NCI-H526 (cell line): ENCODE results near the gene MYO6.
A peak's percentile ranks its signal among the peaks of the same experiment; 100 is the strongest.

Source experiments
- DNase-seq, 2 experiments: peaks; one replicate each; lab custom pipeline; 2025; lab: John Stamatoyannopoulos, UW

MYO6 gene

DNA sequence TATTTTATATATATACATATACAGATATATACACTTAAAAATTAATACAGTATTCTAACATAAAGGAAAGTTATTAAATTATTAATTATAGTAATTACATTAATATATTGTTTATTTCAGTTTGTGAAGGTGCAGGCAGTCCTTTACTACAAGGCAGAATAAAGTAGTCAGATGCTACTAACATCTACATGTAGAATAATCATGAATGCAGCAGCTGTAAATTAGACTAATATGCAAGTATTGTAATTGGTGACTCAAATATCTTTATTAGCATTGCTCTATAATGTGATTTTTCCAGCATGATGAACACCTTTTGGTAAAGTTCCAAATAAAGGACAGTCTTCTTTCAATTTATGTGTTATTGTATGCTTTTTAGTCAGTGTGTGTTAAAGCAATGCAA lies 17.3 kb downstream of the MYO6 start:
- no peak for DNase-seq

DNA sequence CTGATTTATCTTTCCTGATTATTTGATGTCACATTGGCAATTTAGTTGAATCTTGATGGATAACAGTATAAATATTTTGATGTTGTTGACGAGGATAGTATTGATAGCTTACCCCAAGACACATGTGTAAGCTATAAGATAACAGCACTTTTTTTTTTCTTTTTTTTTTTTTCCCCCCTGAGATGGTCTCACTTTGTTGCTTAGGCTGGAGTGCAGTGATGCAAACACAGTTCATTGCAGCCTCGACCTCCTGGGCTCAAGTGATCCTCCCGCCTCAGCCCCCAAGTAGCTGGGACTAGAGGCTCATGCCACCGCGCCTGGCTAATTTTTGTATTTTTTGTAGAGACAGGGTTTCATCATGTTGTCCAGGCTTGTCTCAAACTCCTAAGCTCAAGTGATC lies 21.8 kb downstream of the MYO6 start:
- DNase-seq = no peak

DNA sequence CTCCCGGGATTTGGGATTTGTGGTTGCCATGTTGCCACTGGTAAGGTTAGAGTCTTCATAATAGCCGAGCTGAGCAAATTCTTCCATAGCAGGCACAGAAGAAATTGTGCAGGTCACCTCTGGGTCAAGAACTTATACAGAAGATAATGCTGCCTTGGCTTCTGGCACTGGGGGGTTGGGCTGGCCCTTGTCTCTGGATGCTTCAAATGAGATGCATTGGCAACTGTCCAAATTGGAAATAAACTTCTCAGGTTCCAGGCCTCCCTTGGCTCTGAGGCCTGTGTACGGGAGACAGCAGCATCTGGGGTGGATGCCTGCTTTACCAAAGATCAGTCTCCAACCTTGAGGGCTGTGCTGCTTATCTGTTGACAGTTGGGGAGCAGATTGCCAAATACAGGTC lies 26.2 kb downstream of the MYO6 start:
- peak in 1 of 2 experiments; percentile 11 for DNase-seq

DNA sequence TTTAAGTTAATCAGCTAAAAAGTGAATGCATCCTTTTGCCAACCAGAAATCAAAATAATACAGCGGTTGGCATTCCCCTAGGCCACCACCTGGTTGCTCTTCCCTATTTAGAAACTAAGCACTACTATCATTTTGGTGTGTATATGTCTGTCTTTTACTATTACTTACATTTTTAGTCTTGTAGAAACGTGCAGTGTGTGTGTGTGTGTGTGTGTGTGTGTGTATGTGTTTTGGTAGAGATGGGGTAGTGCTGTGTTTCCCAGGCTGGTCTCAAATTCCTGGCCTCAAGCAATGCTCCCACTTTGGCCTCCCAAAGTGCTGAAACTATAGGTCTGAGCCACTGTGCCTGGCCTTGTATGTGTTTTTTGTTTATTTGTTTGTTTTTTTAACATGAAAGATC lies 27.4 kb downstream of the MYO6 start:
- no peak for DNase-seq

DNA sequence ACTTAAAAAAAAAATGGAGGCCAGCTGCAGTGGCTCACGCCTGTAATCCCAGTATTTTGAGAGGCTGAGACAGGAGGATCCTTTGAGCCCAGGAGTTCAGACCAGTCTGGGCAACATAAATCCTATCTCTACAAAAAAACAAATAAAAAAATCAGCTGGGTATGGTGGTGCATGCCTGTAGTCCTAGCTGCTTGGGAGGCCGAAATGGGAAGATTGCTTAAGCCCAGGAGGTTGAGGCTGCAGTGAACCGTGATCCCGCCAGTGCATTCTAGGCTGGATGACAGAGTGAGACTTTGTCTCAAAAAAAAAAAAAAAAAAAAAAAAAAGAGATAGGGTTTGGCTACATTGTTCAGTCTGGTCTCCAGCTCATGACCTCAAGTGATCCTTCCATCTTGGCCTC lies 29.7 kb downstream of the MYO6 start:
- DNase-seq = no peak

DNA sequence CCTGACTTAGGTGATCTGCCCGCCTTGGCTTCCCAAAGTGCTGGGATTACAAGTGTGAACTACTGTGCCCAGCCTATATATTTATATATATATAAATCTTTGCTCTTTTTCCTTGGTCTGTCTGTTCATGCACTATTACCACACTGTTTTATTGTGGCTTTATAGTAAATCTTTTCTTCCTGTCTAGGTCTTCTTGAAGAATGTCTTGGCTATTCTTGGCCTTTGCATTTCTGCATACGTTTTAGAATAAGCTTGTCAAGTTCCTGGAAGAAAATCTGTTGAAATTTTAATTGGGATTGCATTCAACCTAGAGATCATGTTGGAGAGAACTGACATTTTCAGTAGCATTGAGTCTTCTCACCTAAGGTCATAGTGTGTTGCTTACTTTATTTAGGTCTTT lies 37.1 kb downstream of the MYO6 start:
- DNase-seq = no peak

DNA sequence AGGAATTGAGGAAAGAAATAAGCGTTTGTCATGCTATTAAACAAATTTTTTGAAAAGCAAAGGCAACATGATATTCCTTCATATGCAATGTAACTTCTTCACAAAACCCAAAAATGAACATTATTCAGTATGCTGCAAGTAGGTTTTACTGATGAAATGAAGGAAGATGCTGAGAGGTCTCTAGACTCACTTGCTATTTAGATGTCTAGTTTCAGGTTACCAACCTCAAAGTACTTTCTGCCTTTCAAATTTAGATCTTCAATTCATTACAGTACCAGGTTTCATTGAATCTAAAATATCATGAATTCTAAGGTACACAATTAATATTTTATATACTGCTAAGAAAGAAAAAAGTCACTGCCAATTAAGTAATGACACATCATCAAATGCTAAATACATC lies 39.9 kb downstream of the MYO6 start:
- no peak for DNase-seq

DNA sequence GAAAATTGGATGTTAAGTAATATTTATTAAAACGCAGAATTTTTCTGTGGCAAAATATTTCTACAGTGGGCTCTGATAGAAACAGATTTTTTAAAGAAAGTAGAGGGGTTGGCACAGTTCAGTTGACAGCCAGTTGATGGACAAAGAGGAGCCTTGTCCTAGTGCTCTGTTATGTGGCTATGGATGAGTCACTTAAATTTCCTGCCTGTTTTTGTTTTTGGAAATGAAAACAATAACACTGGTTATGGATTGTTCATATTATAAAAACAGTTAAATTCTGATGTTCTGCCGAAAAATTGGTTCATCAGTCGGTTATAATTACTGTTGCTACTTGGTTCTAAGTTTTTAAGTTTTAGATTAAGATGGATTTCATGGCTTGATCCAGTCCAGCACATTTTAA lies 42.8 kb downstream of the MYO6 start:
- DNase-seq = no peak

DNA sequence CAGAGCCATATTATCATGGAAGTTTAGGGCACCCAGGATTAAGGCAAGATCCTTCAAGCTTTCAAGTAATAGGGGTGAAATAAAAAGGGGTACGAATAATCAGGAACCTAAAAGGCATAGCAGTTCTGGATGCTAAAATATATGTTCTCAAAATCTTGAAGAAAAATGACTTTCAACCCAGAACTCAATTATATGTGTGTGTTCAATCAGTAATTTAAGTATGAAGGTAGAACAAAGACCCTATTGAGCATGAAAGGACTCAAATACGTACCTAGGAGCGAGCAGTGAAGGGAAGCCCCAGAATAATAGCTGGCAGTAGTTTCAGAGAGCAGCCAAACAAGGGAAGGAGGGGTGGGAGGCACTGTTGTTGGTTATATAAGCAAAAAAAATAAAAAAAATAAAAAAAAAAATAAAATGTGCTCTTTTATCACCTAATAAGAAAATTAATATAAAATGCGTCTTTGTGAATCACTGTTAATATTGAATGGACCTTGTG lies 45.4 kb downstream of the MYO6 start:
- no peak for DNase-seq

DNA sequence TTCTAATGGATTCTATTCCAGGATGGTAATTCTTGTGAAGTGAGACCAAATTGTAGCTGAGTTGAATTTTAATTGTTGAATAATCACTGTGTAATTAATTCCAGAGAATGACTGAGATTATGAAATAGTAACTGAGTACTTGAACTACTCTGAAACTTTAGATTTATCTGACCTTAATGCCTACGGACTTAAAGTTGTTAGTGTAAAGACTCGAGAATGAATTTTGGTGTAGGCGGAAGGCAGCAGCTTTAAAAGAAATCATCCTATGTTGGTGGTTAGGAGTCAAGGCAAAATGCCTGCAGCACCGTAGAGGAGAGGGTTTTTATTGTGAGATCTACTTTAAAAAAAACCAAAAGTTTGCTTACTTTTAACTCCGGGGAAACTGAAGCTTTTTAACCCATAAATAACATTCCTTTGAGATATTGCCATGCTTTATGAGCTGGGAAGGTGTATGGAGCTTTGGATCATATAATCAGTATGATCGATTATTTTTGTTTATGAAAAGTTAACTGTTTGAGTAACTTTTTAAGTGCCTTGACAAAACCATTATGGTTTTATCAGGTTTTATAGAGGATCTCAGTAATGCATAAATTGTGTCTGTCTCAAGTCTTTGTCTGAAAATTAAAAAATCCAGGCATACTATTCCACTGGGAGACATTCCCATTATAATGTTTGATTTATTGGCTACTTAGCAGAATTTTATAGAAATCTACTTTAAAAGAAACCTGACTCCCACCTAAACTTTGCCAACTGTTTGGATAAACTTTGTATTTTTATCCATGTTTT lies 46.1 kb downstream of the MYO6 start:
- DNase-seq = no peak

DNA sequence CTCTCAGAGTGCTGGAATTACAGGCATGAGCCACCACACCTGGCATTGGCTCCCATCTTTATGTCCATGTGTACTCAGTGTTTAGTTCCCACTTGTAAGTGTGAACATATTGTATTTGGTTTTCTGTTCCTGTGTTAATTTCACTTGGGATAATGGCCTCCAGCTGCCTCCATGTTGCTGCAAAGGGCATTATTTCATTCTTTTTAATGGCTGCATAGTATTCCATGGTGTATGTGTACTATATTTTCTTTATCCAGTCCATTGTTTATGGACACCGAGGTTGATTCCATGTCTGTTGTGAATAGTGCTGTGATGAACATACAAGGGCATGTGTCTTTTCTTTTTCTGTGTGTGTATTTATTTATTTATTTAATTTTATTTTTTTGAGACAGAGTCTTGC lies 47.7 kb downstream of the MYO6 start:
- no peak for DNase-seq

DNA sequence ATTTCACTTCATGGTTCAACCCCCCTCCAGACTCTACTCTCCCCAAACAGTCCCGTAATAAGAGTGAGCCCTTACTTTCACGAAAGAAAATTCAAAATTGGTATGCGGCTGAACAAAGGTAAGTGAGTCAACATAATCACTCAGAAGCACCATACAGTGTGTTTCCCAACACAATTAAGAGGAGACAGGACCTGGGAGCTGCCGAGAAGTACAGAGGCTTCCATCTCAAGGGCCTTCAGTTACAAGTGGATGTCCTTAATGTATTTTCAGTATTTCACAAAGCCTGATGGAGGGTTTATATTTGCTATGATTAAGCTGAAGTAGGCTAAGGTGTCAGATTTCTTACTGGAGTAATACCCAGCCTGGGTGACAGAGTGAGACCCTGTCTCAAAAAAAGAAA lies 51.1 kb downstream of the MYO6 start:
- DNase-seq = no peak

DNA sequence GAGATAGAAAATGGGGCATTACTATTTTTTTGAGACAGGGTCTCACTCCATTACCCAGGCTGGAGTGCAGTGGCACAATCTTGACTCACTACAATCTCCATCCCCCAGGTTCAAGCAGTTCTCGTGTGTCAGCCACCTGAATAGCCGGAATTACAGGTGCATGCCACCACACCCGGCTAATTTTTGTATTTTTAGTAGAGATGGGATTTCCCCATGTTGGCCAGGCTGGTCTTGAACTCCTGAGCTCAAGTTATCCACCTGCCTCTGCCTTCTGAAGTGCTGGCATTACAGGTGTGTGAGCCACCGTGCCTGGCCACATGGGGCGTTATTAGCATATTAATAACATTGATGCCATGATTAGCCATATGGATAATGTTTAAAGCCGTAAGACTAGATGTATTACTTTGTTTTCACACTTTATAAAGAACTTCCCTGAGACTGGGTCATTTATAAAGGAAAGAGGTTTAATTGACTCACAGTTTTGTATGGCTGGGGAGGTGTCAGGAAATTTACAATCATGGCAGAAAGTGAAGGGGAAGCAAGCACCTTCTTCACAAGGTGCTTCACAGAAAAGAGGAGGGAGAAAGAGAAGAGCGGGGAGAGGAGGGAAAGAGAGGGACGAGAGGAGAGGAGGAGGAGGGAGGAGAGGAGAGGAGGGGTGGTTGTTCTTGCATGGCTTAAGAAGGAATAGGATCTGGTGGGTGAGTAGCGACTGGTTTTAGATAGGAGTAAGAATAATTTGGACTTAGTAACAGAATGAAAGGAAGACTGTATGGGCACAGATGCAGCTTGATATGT lies 51.9 kb downstream of the MYO6 start:
- DNase-seq = no peak

DNA sequence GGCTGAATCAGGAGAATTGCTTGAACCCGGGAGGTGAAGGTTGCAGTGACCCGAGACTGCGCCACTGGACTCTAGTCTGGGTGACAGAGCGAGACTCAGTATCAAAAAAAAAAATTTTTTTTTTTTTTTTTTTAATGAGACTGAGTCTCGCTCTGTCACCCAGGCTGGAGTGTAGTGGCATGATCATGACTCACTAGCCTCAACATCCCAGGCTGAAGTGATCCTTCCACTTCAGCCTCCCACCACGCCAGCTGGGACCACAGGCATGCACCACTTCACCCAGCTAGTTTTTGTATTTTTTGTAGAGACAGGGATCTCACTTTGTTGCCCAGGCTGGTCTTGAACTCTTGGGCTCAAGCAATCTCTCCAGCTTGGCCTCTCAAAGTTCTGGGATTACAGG lies 53.3 kb downstream of the MYO6 start:
- DNase-seq = no peak

DNA sequence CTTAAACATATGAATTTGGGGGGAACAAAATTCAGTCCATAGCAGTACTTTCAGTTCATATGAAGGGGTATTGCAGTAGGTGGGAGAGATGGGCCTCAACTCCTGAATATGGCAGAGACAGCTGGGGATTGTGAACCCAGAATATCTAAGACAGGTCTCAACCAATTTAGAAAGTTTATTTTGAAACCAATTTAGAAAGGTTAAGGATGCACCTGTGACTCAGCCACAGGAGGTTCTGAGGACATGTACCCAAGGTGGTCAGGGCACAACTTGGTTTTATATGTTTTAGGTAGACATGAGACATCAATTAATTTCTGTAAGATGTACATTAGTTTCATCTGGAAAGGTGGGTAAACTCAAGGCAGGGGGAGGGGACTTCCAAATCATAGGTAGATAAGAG lies 59.5 kb downstream of the MYO6 start:
- DNase-seq = no peak

DNA sequence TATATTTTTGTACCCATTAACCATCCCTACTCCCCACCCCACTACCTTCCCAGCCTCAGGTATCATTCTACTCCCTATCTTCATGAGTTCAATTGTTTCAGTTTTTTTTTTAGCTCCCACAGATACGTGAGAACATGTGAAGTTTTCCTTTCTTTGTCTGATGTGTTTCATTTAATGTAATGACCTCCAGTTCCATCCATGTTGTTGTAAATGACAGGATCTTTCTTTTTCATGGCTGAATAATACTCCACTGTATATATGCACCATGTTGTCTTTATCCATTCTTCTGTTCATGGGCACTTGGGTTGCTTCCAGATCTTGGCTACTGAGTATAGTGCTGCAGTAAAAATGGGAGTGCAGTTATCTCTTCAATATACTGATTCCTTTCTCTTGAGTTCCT lies 63.5 kb downstream of the MYO6 start:
- DNase-seq = no peak

DNA sequence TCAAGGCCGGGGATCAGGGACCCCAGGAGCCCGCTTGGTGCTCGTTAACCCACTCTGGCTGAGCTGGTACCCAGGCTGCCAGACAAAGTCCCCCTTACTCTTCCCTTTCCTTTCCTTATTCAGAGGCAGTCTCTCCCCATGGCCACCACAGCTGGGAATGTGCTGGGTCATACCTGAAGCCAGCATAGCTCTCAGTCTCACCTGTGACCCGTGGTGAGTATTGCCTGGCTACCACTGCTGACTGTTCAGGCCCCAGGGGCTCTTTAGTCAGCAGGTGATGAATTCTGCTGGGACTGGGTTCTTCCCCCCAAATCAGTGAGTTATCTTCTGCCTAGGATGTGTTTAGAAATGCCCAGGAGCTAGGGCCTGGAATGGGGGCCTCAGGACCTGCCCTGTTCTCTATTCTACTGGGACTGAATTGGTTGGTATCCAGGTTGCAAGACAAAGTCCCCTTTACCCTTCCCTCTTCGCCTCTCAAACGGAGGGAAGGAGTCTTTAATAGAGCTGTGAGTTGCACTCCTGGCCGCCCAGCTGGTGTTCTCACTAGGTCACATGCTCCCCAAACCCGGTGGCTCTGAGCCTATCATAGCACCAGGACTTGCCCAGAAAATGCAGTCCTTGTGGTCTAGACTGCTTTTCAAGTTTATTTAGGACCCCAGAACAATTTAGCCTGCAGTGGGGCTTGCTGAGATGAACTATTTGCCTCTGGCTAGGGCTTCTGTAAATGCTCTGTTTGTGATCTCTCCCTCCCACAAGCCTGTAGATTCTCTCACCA lies 64.6 kb downstream of the MYO6 start:
- no peak for DNase-seq

DNA sequence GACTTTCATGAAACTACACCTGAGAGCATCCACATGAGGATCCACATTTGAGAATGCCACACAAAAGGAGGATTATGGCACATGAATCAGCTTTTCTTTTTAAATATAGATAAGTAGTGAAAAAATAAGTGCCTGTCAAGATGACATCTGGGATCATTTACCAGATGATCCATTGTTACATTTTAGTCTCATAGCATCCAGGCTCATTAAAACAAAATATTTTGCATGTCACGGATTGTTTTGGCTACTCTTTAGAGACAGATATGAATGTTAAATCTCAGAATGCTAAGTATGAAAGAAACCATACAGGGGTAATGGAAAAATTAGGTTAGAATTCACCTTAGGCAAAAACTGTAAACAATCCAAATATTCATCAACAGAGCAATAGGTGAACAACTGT lies 66.7 kb downstream of the MYO6 start:
- DNase-seq = no peak

DNA sequence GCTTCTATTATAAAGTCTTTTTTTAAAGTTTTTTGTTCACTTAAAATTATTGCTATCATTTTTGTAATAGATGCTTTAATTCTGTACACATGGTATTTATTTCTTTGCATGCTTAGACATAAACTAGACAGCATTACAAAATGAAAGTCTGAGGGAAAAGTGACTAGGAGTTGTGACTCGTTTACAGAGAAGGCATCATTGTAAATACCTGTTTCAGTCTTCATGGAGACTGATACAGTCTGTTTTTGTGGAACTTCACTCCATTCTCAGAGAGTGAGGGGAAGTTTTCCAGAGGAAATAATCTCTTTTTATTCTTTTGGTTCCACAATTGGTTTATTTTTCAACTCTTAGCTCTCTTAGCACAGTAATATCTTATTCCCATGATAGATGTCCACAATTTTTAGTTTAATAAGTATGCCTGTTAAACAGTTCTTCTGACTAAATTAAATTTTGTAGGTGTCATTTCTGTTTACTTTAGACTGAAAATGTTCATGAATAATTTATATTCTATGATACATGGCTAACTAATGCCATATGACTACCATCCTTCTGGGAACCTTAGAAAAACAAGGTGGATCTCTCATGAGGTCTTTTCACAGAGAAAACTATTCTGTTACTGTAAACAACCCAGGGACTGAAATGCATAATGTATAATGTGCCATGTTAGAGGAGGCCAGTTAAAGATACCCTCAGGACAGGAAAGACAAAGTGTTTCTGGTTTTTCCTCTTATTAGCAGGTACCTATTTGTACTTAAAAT lies 69.2 kb downstream of the MYO6 start:
- DNase-seq = no peak

DNA sequence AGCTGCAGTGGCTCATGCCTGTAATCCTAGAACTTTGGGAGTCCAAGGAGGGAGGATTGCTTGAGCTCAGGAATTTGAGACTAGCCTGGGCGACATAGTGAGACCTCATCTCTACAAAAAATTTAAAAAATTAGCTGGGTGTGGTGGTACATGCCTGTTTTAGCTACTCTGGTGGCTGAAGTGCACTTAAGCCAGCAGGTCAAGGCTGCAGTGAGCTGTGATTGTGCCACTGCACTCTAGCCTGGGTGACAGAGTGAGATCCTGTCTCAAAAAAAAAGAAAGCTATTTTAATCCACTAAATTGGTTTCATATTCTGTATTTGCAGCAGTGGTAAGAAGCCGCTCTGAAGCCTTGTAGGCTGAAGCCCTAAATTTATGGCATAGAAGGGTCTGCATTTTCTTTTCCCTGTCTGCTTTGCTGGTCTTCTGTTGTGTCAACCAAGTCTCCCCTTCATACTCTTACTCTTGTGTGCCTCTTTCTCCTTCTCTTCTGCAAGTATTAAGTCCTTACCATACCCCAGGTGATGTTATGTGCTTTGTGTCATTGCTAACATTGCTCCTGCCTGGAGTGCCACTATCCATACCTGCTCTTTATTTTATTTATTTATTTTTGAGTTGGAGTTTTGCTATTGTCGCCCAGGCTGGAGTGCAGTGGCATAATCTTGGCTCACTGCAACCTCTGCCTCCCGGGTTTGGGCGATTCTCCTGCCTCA lies 70.9 kb downstream of the MYO6 start:
- DNase-seq = no peak

DNA sequence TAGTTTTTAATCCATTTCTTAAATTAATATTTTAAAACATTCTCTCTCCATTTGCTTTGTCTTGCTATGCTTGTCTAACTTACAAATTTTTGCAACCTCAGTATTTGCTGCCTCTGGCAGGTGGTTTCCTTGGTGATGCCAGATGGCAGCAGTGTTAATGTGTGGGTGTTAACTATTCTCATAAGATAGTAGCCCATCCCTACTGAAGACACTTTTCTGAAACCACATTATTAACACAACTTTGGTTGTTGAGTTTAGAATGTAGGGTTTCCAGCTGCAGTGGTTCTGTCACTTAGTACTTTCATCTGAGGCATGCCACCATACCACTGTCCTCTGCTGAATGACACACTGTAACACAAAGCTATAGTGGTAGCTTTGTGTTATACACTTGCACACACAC lies 75.1 kb downstream of the MYO6 start:
- no peak for DNase-seq
